ENCODE measurements around the gene CNTN5. TPM values are rescaled to one million over a fixed set of nuclear protein-coding genes. Genes with fewer than 3 reads are reported as not detected.

CNTN5 gene
- total RNA-seq, 4 donors from 2014 or later = not detected

- intact Hi-C loops (cut with DNase I; ENCODE audit: low total_unique reads) = no loop called here
- 95 to 100% methylated on average over 1 of the region's 1 CpG for WGBS, 2 donors
- no peak overlapping the region for H3K4me3 ChIP-seq (ENCODE audit: low read depth, poor library complexity, severe bottlenecking)
- TF ChIP-seq CTCF (IDR thresholded peaks at IDR 0.05) (no peak), POLR2A (IDR thresholded peaks at IDR 0.05) (no peak)
- no peak for DNase-seq (ENCODE audit: low spot score in 2 of 2)
These were observed 1011.2 kb downstream of the CNTN5 start for GRCh38 chr11:100031973-100032372.

GRCh38 chr11:100061006-100061405 lies 1040.3 kb downstream of the CNTN5 start:
- DNase-seq (ENCODE audit: low spot score in 2 of 2) = no peak
- 75 to 79% methylated on average over 9 of the region's 9 CpGs for WGBS, 2 donors
- intact Hi-C loops (cut with DNase I; ENCODE audit: low total_unique reads) = no loop called here
- no peak overlapping the region for H3K4me3 ChIP-seq (ENCODE audit: low read depth, poor library complexity, severe bottlenecking)
- no peak for TF ChIP-seq CTCF (IDR thresholded peaks at IDR 0.05)
- TF ChIP-seq POLR2A (IDR thresholded peaks at IDR 0.05) = no peak

- H3K4me3 ChIP-seq (ENCODE audit: low read depth, poor library complexity, severe bottlenecking) = no peak overlapping the region
- DNase-seq (ENCODE audit: low spot score in 2 of 2) = no peak
- 31 to 34% methylated on average over 2 of the region's 2 CpGs for WGBS, 2 donors
- intact Hi-C loops (cut with DNase I; ENCODE audit: low total_unique reads) = no loop called here
- TF ChIP-seq POLR2A (IDR thresholded peaks at IDR 0.05) (no peak), CTCF (IDR thresholded peaks at IDR 0.05) (no peak)
These were observed 1045.7 kb downstream of the CNTN5 start for GRCh38 chr11:100066399-100066798.

GRCh38 chr11:100068116-100068515 lies 1047.4 kb downstream of the CNTN5 start:
- WGBS, 2 donors = 43% methylated on average over 4 of the region's 4 CpGs
- no peak for TF ChIP-seq POLR2A (IDR thresholded peaks at IDR 0.05)
- no peak for TF ChIP-seq CTCF (IDR thresholded peaks at IDR 0.05)
- intact Hi-C loops (cut with DNase I; ENCODE audit: low total_unique reads) = no loop called here
- DNase-seq (ENCODE audit: low spot score in 2 of 2) = no peak
- no peak overlapping the region for H3K4me3 ChIP-seq (ENCODE audit: low read depth, poor library complexity, severe bottlenecking)

GRCh38 chr11:100072131-100072530 lies 1051.4 kb downstream of the CNTN5 start:
- no peak overlapping the region for H3K4me3 ChIP-seq (ENCODE audit: low read depth, poor library complexity, severe bottlenecking)
- no peak for TF ChIP-seq POLR2A (IDR thresholded peaks at IDR 0.05)
- no peak for TF ChIP-seq CTCF (IDR thresholded peaks at IDR 0.05)
- intact Hi-C loops (cut with DNase I; ENCODE audit: low total_unique reads) = no loop called here
- no peak for DNase-seq (ENCODE audit: low spot score in 2 of 2)

GRCh38 chr11:100080381-100080780 lies 1059.6 kb downstream of the CNTN5 start:
- no peak overlapping the region for H3K4me3 ChIP-seq (ENCODE audit: low read depth, poor library complexity, severe bottlenecking)
- no peak for DNase-seq (ENCODE audit: low spot score in 2 of 2)
- intact Hi-C loops (cut with DNase I; ENCODE audit: low total_unique reads) = no loop called here
- TF ChIP-seq CTCF (IDR thresholded peaks at IDR 0.05) (no peak), POLR2A (IDR thresholded peaks at IDR 0.05) (no peak)
- 76 to 79% methylated on average over 2 of the region's 2 CpGs for WGBS, 2 donors

Measured in lower leg skin (tissue), 4 donors.